Transverse colon (tissue), 4 donors: Measurements from ENCODE around the gene RBCK1.

ENCODE experiments used
- EP300 ChIP-seq: sonication (generic); formaldehyde crosslinking; IDR thresholded peaks from one replicate; pipeline ENCODE4 v1.6.1; 2017; ENCODE audit warnings: antibody characterized with exemption, low read depth
- POLR2A ChIP-seq: fragments of 450-650 bp; IDR thresholded peaks from one replicate; pipeline ENCODE4 v1.6.1; 2016; ENCODE audit warnings: antibody characterized with exemption, mild to moderate bottlenecking, moderate library complexity
- POLR2AphosphoS5 ChIP-seq, 3 donors: sonication (generic); formaldehyde crosslinking; IDR thresholded peaks; one replicate each; pipeline ENCODE4 v1.6.1; 2016; ENCODE audit warnings: antibody characterized with exemption in 3 of 3
- TF ChIP-seq, protein P1 (sequence below), 5 experiments: fragments of 200-600 bp in 3 of 5; fragments of 450-650 bp in 2 of 5; sonication (generic) in 3 of 5; IDR thresholded peaks; 1 replicate in 2 of 5; 2 replicates in 3 of 5; pipeline ENCODE4 v1.5.1; 2016 to 2017; ENCODE audit warnings: antibody characterized with exemption in 5 of 5, inconsistent platforms in 3 of 5, mild to moderate bottlenecking in 2 of 5, moderate library complexity in 1 of 5

DNA sequence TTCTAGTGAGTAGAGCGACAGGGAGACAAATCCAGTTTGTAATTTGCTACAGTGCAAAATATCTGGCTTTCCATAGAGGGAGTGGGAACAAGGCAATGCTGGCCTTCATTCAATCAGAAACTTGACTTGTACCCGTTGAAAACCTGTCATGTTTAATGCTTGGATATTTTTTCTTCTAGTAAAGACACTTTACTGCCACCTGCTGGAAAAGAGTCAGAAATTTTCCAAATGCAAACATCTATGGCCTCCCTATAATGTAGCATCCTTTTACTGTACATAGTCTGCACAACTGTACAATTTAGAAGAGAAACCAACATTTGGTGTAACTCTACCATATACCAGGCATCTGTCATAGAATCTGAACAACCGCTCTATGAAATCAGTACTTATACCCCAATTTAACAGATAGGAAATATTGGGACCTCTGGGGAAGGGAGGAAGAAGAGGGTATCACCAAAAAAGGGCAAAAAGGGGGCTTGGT is 70.9 kb downstream of the RBCK1 start:
- TF ChIP-seq POLR2AphosphoS5 (IDR thresholded peaks at IDR 0.05) (no peak), POLR2A (no peak), EP300 (no peak)
- TF ChIP-seq, protein P1, sequence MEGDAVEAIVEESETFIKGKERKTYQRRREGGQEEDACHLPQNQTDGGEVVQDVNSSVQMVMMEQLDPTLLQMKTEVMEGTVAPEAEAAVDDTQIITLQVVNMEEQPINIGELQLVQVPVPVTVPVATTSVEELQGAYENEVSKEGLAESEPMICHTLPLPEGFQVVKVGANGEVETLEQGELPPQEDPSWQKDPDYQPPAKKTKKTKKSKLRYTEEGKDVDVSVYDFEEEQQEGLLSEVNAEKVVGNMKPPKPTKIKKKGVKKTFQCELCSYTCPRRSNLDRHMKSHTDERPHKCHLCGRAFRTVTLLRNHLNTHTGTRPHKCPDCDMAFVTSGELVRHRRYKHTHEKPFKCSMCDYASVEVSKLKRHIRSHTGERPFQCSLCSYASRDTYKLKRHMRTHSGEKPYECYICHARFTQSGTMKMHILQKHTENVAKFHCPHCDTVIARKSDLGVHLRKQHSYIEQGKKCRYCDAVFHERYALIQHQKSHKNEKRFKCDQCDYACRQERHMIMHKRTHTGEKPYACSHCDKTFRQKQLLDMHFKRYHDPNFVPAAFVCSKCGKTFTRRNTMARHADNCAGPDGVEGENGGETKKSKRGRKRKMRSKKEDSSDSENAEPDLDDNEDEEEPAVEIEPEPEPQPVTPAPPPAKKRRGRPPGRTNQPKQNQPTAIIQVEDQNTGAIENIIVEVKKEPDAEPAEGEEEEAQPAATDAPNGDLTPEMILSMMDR (IDR thresholded peaks at IDR 0.05), result peak; percentile 55 to 66 (median 56)
